GM19455 (cell line): ENCODE results near the gene GRPR.
"Not testable (repeated sequence)": the region's sequence is repeated elsewhere in the genome, so short reads cannot be mapped to it uniquely, and the experiment has no call there.

ENCODE experiments used
- ATAC-seq: cut with Tn5 transposase; IDR thresholded peaks from one replicate; pipeline ENCODE4 v1.9.1; 2021; ENCODE audit not compliant: unreplicated experiment

The GRPR gene

DNA sequence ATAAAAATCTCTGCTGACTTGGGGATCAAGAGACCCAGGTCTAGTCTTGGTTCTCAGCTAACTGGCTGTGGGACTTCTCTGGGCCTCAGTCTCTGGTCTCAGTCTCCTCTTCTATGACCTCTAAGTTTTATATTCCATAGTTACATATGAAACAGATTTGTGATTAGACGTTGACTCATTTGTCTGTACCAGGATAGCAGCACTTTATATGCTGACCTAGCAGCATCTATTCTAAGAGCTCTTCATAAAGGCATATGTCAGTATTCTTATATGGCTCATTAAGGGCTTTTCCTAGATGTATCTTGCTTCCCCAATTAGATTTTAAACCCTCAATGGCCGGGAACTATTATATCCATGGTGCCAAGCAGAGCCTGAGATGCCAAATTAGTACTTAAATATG is 12.7 kb downstream of the GRPR start:
- ATAC-seq = no peak

DNA sequence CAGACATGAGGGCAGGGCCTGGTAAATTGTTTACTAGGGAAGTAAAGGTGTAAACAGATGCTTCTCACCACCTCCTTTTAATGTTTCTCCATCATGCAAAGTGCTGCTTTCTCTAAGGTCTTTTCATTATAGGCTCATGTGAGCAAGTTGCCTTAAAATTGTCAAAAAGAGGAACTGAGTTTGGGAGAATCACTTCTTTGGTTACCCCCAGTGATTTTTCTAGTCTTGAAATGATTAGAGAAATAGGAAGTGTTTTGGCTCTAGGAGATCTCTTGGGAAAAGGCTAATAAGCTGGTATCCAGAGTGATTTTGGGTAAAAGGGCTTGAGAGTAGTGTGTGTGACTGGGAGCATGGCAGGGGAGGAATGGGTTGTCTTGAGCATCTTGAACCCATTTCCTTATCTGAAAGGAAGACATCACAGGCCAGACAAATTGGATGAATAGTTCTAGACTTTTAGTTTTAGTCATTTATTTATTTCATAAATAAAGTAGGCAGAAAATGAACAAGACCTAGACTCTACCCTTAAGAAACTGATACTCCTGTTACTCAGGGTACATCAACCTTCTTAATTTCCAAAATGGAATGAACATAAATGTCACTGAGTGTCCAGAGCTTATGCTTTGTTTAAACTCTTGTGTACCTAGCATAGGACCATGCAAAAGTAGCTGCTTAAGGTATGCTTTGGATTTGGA is 14.2 kb downstream of the GRPR start:
- ATAC-seq = peak; percentile 69

DNA sequence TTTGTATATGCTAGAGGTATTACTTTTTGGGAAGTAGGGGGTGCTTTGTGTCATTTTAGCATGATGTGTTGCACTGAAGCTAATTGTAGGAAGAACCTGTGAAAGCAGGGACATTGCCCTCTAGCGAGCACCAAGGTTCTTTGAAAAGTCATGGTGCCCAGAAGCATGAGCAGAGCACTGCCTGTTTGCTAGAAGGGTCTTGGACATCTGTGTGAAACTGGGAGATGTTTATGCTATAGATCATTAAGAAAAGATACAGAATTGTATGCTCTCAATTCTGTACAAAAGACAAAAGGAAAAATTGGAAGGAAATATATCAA is 14.7 kb downstream of the GRPR start:
- peak; percentile 46 for ATAC-seq

DNA sequence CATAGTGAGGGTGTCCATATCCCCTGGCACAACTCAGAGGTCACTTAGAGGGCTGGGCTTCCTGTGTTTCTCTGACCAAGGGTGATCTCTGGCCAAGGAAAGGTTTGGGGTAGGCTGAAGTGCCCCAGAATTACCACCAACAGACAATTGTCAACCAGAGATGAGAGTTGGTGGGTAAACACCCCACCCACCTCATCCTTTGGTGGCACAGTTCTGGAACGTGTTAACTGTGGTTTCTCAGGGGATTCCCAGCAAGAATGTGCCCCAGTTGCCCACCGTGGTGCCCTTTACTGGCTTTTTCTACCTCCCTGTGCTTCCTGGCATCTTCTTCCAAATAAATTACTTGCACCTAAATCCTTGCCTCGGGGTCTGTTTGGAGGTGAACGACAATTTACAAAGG is 17.1 kb downstream of the GRPR start:
- no peak for ATAC-seq

DNA sequence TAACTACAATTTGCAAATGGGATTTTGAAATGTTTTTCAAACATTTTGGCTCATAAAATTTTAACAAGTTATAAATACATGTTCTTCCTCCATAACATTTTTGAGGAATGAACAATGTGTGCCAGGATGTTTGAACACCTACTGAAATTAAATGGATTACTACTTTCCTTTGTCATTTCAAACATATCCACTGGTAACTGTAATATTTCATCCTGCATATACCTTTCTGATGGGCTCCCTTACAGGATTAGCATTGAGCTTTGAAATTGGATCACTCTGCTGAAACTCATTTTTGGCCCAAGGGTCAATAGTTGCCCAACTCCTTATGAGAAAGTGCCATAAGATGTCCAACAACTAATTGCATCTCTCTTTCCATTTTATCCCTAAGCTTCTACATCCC is 17.6 kb downstream of the GRPR start:
- no peak for ATAC-seq

DNA sequence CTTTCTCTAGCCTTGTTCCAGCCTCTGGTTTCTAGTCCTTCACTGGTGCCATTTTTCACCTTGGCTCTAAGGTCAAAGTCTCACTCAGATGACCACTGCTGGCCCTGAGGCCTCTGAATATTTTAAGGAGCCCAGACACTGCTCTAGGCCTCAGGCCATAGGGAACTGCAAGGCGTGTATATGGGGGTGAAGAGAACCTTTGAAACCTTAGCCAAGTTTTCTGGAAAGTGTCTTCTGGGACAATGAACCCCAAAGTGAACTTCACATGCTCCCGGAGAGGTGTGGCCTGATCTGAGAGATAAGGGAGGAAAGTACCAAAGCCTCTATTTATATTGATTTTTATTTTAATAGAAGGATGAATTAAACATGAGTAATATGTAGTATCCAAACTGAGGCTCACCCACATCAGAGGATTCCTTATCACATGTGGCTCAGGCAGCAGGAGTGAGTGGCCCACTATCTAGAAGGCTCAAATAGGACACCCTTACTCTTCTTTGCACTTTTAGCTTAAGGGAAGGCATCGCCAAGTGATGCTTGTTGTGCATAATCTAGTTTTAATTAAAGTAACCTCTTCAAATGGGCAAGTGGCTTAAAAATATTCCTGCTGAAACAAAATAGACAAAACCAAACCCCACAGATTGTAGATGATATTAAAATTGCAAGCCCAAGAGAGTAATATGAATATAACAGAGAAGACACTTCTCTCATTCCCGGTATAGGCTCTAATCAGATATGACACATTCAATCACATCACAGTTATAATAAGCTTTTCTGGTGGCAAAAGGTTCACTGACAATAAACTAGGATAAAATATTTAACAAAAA is 18.3 kb downstream of the GRPR start:
- ATAC-seq = no peak

DNA sequence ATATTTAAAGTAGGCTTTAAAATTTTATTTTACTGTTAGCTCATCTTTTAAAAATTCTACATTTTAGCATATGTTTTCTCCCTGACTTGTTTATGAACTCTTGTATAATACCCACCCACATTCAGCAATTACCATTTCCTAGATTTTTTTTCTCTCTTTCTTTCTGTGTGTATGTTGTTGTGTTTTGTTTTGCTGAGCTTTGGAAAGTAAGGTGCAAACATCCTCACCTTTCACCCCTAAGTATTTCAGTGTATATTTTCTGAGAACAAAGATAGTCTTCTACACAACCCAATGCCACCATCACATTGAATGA is 18.8 kb downstream of the GRPR start:
- ATAC-seq = no peak

DNA sequence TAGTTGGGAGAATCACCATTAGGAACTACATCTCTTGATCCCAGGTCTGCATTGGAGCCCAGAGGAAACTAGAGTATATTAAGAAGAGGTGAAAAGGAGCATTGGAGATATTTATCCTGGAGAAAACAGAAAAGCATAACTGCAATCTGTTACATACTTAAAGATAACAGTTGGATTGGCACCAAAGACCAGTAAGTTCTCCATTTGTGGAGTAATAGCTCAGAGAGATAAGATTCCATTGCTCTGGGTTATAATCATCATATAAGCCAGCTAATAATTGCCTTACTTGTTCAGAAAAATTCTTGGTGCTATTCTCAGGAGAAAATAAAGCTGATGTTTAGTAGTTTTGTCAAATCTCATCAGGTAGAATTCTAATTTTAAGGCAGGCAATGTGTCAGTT is 20.6 kb downstream of the GRPR start:
- no peak for ATAC-seq

DNA sequence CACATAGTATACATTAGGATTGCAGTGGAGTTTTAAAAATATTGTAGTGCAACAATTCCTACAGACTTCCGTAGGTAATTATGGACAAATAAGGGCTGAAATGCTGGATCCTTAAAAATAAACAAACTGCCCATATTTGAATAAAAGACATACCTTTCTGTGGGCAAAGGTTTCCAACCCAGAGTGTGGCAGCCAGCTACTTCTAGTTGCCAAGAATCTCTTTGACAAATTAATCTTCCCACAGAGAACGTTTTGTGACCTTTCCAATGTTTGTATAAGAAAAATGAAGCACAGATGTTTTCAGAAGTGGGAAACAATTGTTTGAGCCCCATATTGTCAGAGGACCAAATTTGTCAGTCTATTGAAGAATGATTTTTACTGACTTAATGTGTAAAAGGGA is 21.1 kb downstream of the GRPR start:
- no peak for ATAC-seq

DNA sequence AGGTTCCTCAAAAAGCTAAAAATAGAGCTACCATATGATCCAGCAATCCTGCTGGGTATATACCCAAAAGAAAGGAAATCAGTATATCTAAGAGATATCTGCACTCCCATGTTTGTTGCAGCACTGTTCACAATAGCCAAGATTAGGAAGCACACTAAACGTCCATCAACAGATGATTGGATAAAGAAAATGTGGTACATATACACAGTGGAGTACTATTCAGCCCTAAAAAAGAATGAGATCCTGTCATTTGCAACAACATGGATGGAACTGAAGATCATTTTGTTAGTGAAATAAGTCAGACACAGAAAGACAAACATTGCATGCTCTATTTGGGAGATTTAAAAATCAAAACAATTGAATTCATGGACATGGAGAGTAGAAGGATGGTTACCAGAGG is 21.7 kb downstream of the GRPR start:
- not testable (repeated sequence) for ATAC-seq

DNA sequence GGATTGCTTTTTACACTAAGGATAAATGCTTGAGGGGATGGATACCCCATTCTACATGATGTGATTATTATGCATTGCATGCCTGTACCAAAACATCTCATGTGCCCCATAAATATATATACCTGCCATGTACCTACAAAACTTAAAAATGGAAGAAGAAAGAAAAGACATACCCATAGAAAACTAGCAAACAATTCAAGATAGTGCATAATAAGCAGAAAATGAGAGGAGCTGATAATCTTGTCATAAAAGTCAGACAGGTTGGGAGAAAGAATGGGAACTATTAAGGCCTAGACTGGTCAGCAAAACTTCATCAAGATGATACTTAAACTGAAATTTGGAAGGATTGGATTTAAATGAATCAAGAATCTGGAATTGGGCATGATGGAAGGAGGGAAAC is 22.3 kb downstream of the GRPR start:
- no peak for ATAC-seq

DNA sequence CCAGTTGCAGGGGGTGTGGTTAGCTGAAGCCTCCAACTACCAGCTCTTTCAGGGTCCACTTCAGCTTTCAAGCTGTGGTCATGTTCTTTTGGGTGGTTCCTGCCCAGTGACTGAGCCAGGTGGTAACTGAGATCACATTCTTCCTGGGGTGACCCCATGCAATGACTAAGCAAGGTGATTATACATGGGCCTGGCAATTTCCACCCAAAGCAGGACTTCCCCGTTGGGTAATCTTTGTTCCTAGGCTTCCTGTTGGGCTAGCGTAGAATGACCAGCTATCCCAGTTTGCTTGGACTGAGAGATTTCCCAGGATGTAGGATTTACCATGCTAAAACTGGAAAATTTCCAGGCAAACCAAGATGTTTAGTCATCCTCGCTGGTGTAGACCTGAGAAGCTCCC is 25.5 kb downstream of the GRPR start:
- ATAC-seq = no peak

DNA sequence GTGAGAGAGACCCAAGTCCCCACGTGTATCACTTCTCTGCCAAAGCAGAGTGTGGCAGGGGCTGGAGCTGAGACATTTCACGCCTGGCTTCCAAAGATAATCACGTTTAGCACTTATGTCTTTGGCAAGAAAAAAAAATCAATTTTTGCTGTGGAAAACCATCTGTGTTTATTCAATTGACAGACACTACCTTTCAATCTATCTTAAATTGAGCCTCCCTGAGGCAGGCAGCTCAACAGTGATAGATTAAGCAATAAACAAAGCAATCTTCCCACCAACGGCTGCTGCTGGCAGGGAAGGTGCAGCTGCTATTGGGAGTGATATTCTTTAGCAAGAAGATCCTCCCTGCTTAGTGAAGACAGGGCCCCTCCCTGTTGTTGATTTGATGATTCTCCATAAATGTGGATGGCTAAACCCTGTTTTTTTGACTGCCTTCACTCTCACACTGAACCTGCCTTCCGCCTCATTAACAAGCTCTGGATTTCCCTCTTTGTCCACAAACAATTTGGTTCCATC is 32.3 kb downstream of the GRPR start:
- ATAC-seq = no peak

DNA sequence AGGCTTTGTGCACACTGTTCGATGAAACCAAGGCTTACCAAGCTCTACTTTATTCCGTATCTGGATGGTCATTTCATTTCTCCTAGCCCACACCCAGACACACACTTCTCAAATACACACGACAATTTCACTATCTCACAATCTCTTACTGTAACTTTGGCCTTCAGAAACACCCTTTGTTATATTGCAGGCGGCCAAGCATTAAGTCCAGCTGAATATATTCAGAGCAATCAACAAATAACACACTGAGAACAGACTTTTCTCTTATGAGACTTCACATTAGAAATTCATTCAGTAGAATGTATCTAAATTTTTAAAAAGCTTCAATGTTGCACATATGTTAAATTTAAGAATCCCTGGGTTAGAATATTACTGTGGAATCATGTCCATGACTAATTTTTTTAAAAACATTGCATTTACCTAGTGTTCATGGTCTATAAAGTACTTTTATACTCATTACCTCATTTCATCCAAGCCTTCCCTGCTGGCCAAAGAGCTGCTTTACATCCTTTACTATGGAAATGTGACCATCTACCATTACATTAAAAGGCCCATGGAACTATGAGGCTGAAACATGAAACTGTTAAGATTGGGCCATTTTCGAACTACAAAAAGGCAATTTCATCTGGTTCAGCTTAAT is 33.4 kb downstream of the GRPR start:
- ATAC-seq = no peak

DNA sequence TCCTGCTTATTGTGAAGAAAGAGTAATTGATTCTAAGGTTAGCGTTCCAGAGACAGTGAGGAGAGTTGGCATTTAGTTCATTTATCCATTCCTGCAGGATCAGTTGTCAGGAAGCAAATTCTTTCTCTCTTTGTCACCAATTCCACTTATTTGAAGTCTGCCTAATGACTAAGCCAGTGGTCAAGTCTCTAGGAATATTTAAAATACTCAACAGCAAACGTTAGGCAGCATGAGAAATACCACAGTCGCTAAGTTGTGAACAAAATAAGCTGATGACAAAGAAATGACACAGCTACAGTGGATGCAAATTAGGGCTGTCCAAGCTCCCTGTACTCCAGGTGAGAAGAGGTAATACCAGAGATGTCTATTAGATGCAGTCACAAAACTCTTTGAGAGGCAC is 37.4 kb downstream of the GRPR start:
- no peak for ATAC-seq

DNA sequence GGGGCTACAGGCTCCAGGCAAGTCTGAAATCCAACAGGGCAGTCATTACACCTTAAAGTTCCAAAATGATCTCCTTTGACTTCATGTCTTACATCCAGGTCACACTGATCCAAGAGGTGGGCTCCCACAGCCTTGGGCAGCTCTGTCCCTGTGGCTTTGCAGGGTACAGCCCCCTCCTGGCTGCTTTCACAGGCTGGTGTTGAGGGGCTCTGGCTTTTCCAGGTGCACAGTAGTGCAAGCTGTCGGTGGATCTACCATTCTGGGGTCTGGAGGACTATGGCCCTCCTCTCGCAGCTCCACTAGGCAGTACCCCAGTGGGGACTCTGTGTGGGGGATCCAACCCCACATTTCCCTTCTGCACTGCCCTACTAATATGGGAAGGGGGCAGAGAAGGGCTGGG is 37.8 kb downstream of the GRPR start:
- ATAC-seq = not testable (repeated sequence)

DNA sequence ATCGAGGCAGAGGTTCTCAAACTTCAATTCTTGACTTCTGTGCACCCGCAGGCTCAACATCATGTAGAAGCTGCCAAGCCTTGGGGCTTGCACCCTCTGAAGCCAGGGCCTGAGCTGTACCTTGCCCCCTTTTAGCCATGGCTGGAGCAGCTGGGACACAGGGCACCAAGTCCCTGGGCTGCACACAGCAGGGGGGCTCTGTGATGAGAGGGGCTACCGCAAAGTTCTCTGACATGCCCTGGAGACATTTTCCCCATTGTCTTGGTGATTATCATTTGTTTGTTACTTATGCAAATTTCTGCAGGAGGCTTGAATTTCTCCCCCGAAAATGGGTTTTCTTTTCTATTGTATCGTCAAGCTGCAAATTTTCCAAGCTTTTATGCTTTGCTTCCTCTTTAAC is 39.0 kb downstream of the GRPR start:
- ATAC-seq = no peak

DNA sequence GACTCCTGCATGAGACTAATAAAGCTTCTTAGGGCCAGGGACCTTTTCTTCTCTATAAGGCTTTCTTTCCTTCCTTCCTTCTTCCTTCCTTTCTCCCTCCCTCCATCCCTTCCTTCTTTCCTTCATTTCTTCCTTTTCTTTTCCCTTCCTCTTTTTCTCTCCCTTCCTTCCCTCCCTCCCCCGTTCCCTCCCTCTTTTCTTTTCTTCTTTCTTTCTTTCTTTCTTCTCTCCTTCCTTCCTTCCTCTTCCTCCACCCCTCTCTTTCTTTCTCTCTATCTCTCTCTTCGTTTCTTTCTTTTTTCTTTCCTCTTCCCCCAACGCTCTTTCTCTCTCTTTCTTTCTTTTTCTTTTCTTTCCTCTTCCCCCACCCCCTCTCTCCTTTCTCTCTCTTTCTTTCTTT is 41.4 kb downstream of the GRPR start:
- no peak for ATAC-seq

DNA sequence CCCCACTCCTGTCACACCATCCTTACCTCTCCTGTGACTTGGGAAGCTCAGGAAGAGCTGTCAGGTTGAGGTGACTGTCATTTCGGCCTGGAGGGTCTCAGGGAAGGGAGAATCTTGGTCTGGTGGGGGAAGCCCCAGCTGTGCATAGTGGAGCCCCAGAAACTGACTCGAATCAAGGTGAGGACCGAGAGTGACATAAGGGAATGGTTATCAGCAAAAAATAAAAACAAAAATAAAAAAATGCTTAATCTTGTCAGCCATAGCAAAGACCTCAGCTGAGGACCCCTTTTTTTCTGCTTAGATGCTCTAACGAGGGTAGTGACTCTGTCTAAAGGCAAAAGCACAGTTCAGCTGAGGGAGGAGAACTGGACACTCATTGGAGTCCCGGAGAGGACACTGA is 43.8 kb downstream of the GRPR start, which contains the start of gene MAGEB17:
TSS of gene MAGEB17 (plus strand) at position 301 of the 400 bp plus-strand sequence. CDS start 2,902 bp downstream, outside the sequence.
- no peak for ATAC-seq

DNA sequence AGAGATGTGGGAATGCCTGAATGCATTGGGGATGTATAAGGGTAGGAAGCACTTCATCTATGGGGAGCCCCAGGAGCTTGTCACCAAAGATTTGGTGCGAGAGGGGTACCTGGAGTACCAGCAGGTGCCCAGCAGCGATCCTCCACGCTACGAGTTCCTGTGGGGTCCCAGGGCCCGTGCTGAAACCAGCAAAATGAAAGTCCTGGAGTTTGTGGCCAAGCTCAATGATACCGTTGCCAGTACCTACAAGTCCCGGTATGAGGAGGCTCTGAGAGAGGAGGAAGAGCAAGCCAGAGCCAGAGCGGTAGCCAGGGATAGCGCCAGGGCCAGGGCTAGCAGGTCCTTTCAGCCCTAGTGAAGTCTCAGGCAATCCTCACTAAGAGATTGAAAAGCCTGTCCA is 47.7 kb downstream of the GRPR start:
- no peak for ATAC-seq

DNA sequence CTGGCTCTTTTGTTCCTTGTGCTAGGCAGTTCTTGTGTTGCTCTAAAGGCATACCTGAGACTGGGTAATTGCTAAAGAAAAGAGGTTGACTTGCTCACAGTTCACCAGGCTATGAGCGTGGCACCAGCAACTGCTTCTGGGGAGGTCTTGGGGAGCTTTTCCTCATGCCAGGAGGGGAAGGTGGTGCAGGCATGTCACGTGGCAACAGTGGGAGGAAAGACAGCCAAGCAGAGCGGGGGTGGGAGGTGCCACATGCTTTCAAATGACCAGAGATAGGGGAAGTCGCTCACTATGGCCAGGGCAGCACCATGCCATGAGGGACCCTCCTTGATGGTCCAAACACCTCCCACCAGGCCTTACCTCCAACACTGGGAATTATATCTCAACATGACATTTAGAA is 48.6 kb downstream of the GRPR start:
- ATAC-seq = no peak

DNA sequence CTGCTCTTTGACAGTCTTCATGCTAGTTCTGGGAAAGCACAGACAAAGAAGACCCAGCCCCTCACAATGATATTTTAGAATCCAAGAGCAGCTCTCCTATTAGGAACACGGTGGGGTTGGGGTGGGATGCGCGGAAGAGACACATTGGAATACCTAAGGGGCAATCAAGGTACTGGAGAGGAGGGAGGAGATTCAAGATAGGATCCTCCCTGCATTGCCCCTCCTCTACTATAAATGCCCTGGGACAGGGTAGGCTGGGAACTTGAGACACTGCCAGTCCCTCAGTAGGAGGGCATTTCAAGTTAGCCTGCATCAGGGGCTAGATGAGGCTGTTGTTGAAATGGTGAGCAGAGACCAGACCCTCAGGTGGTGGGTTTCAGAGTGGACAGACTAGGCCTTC is 49.0 kb downstream of the GRPR start:
- no peak for ATAC-seq
